ENCODE results near the gene RWDD3.

- TF ChIP-seq, protein P1, sequence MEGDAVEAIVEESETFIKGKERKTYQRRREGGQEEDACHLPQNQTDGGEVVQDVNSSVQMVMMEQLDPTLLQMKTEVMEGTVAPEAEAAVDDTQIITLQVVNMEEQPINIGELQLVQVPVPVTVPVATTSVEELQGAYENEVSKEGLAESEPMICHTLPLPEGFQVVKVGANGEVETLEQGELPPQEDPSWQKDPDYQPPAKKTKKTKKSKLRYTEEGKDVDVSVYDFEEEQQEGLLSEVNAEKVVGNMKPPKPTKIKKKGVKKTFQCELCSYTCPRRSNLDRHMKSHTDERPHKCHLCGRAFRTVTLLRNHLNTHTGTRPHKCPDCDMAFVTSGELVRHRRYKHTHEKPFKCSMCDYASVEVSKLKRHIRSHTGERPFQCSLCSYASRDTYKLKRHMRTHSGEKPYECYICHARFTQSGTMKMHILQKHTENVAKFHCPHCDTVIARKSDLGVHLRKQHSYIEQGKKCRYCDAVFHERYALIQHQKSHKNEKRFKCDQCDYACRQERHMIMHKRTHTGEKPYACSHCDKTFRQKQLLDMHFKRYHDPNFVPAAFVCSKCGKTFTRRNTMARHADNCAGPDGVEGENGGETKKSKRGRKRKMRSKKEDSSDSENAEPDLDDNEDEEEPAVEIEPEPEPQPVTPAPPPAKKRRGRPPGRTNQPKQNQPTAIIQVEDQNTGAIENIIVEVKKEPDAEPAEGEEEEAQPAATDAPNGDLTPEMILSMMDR (IDR thresholded peaks at IDR 0.05 in 2 of 3, conservative IDR thresholded peaks at IDR 0.05 in 1 of 3; ENCODE audit: control insufficient read depth in 2 of 3, extremely low read depth in 1 of 3, insufficient read depth in 1 of 3, low read depth in 3 of 3, low read length in 3 of 3): no peak
- TF ChIP-seq RAD21 (IDR thresholded peaks at IDR 0.05; ENCODE audit: insufficient read depth, low read depth, low read length) (no peak), BHLHE40 (IDR thresholded peaks at IDR 0.05; ENCODE audit: borderline replicate concordance in 1 of 2, low read depth in 2 of 2, low read length in 1 of 2) (no peak), POLR2AphosphoS5 (IDR thresholded peaks at IDR 0.05; ENCODE audit: low read length) (no peak), ZZZ3 (IDR thresholded peaks at IDR 0.05; ENCODE audit: control insufficient read depth, insufficient read length, low read depth) (no peak), MEF2B (IDR thresholded peaks at IDR 0.05; ENCODE audit: partially characterized antibody, poor library complexity, severe bottlenecking) (no peak), POLR2A (IDR thresholded peaks at IDR 0.05; ENCODE audit: low read depth, low read length) (no peak), ZBTB11 (CRISPR knock-in tag; IDR thresholded peaks at IDR 0.05) (no peak), CEBPB (IDR thresholded peaks at IDR 0.05; ENCODE audit: borderline replicate concordance in 1 of 2, low read depth in 2 of 2, low read length in 2 of 2) (no peak), DPF2 (IDR thresholded peaks at IDR 0.05) (no peak), ZBTB4 (CRISPR knock-in tag; IDR thresholded peaks at IDR 0.05) (no peak), PBX3 (IDR thresholded peaks at IDR 0.05; ENCODE audit: insufficient replicate concordance, low read depth, low read length) (no peak), SMC3 (IDR thresholded peaks at IDR 0.05; ENCODE audit: borderline replicate concordance, low read length) (no peak)
- TF ChIP-seq, protein P2, sequence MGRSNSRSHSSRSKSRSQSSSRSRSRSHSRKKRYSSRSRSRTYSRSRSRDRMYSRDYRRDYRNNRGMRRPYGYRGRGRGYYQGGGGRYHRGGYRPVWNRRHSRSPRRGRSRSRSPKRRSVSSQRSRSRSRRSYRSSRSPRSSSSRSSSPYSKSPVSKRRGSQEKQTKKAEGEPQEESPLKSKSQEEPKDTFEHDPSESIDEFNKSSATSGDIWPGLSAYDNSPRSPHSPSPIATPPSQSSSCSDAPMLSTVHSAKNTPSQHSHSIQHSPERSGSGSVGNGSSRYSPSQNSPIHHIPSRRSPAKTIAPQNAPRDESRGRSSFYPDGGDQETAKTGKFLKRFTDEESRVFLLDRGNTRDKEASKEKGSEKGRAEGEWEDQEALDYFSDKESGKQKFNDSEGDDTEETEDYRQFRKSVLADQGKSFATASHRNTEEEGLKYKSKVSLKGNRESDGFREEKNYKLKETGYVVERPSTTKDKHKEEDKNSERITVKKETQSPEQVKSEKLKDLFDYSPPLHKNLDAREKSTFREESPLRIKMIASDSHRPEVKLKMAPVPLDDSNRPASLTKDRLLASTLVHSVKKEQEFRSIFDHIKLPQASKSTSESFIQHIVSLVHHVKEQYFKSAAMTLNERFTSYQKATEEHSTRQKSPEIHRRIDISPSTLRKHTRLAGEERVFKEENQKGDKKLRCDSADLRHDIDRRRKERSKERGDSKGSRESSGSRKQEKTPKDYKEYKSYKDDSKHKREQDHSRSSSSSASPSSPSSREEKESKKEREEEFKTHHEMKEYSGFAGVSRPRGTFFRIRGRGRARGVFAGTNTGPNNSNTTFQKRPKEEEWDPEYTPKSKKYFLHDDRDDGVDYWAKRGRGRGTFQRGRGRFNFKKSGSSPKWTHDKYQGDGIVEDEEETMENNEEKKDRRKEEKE (IDR thresholded peaks at IDR 0.05): no peak
Measured at GRCh38 chr1:95230256-95230655, 3.8 kb upstream of the RWDD3 start.
